Transverse colon (tissue), 4 donors: ENCODE measurements around the gene OPN3.

ENCODE experiments used
- EP300 ChIP-seq: sonication (generic); formaldehyde crosslinking; IDR thresholded peaks from one replicate; pipeline ENCODE4 v1.6.1; 2017; ENCODE audit warnings: antibody characterized with exemption, low read depth
- POLR2A ChIP-seq: fragments of 450-650 bp; IDR thresholded peaks from one replicate; pipeline ENCODE4 v1.6.1; 2016; ENCODE audit warnings: antibody characterized with exemption, mild to moderate bottlenecking, moderate library complexity
- POLR2AphosphoS5 ChIP-seq, 3 donors: sonication (generic); formaldehyde crosslinking; IDR thresholded peaks; one replicate each; pipeline ENCODE4 v1.6.1; 2016; ENCODE audit warnings: antibody characterized with exemption in 3 of 3
- TF ChIP-seq, protein P1 (sequence below), 5 experiments: fragments of 200-600 bp in 3 of 5; fragments of 450-650 bp in 2 of 5; sonication (generic) in 3 of 5; IDR thresholded peaks; 1 replicate in 2 of 5; 2 replicates in 3 of 5; pipeline ENCODE4 v1.5.1; 2016 to 2017; ENCODE audit warnings: antibody characterized with exemption in 5 of 5, inconsistent platforms in 3 of 5, mild to moderate bottlenecking in 2 of 5, moderate library complexity in 1 of 5

DNA sequence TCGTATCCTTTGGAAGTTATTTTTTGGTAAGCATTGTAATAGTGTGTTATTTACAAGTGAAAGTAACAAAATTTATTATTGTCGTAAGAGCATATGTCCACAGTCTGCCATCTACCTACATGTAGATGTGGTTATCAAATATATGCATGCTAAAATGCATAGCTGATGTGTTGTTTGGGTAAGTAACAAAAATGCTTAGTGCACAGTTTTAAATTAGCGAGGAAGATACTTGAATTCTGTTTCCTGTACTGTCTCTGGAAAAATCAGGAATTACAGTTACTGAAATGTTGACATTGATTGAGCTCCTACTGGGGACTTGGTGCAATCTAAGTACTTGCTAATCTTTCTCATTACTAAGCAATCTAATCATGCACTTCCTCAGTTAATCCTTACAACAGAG, 26.2 kb upstream of the OPN3 start:
- TF ChIP-seq, protein P1, sequence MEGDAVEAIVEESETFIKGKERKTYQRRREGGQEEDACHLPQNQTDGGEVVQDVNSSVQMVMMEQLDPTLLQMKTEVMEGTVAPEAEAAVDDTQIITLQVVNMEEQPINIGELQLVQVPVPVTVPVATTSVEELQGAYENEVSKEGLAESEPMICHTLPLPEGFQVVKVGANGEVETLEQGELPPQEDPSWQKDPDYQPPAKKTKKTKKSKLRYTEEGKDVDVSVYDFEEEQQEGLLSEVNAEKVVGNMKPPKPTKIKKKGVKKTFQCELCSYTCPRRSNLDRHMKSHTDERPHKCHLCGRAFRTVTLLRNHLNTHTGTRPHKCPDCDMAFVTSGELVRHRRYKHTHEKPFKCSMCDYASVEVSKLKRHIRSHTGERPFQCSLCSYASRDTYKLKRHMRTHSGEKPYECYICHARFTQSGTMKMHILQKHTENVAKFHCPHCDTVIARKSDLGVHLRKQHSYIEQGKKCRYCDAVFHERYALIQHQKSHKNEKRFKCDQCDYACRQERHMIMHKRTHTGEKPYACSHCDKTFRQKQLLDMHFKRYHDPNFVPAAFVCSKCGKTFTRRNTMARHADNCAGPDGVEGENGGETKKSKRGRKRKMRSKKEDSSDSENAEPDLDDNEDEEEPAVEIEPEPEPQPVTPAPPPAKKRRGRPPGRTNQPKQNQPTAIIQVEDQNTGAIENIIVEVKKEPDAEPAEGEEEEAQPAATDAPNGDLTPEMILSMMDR (IDR thresholded peaks at IDR 0.05) = no peak
- no peak for TF ChIP-seq EP300
- TF ChIP-seq POLR2A = no peak
- no peak for TF ChIP-seq POLR2AphosphoS5 (IDR thresholded peaks at IDR 0.05)
